ENCODE results near the gene KCNQ1.
"Not testable (repeated sequence)": the region's sequence is repeated elsewhere in the genome, so short reads cannot be mapped to it uniquely, and the experiment has no call there.

Gene KCNQ1

GRCh38 chr11:2621894-2622293 is 177.1 kb downstream of the KCNQ1 start:
- no peak for DNase-seq

- no peak for DNase-seq
Observed at GRCh38 chr11:2625183-2625582, 180.4 kb downstream of the KCNQ1 start.

- DNase-seq = no peak
Observed at GRCh38 chr11:2630679-2631078, 185.9 kb downstream of the KCNQ1 start.

GRCh38 chr11:2631161-2631560 is 186.4 kb downstream of the KCNQ1 start:
- DNase-seq = no peak

GRCh38 chr11:2639763-2640162 is 195.0 kb downstream of the KCNQ1 start:
- DNase-seq = not testable (repeated sequence)

GRCh38 chr11:2641623-2642022 is 196.8 kb downstream of the KCNQ1 start:
- DNase-seq = no peak

- DNase-seq = no peak
Observed at GRCh38 chr11:2643746-2644145, 198.9 kb downstream of the KCNQ1 start.

- no peak for DNase-seq
Observed at GRCh38 chr11:2644844-2645778, 200.3 kb downstream of the KCNQ1 start.

GRCh38 chr11:2645779-2646118 is 200.9 kb downstream of the KCNQ1 start:
- no peak for DNase-seq

GRCh38 chr11:2647167-2647566 is 202.4 kb downstream of the KCNQ1 start:
- no peak for DNase-seq

- DNase-seq = no peak
Observed at GRCh38 chr11:2647953-2648352, 203.1 kb downstream of the KCNQ1 start.

- DNase-seq = no peak
Observed at GRCh38 chr11:2649400-2649799, 204.6 kb downstream of the KCNQ1 start.

- no peak for DNase-seq
Observed at GRCh38 chr11:2649848-2650247, 205.0 kb downstream of the KCNQ1 start.

- no peak for DNase-seq
Observed at GRCh38 chr11:2650343-2650867, 205.6 kb downstream of the KCNQ1 start.

GRCh38 chr11:2651054-2651617 is 206.3 kb downstream of the KCNQ1 start:
- no peak for DNase-seq

GRCh38 chr11:2651826-2652271 is 207.0 kb downstream of the KCNQ1 start:
- DNase-seq = no peak

- no peak for DNase-seq
Observed at GRCh38 chr11:2652333-2653197, 207.8 kb downstream of the KCNQ1 start.

GRCh38 chr11:2653198-2653551 is 208.4 kb downstream of the KCNQ1 start:
- DNase-seq = no peak

- no peak for DNase-seq
Observed at GRCh38 chr11:2653930-2654739, 209.3 kb downstream of the KCNQ1 start.

- no peak for DNase-seq
Observed at GRCh38 chr11:2655016-2655719, 210.4 kb downstream of the KCNQ1 start.

- no peak for DNase-seq
Observed at GRCh38 chr11:2655834-2656622, 211.2 kb downstream of the KCNQ1 start.

Measured in GOT3 (cell line).